Fibroblast of lung (primary cell): ENCODE results near the gene GOLGA8H. TPM values are rescaled to one million over a fixed set of nuclear protein-coding genes. Genes with fewer than 3 reads are reported as not detected.
"Not testable (repeated sequence)": the region's sequence is repeated elsewhere in the genome, so short reads cannot be mapped to it uniquely, and the experiment has no call there.

Source experiments
- DNase-seq, 2 donors: peaks; one replicate each; pipeline versions ENCODE4 v3.0.0 to v3.0.0-alpha.2; 2010; ENCODE audit warnings: low read depth in 2 of 2
- H2AFZ ChIP-seq: 2 replicates; pipeline ENCODE4 v1.5.1; 2012; ENCODE audit warnings: low read length, control low read depth, inconsistent platforms
- H3K27ac ChIP-seq: 2 replicates; pipeline ENCODE4 v1.5.1; 2011; ENCODE audit warnings: low read length, control low read depth; ENCODE audit not compliant: insufficient read depth
- H3K27me3 ChIP-seq: 2 replicates; pipeline ENCODE4 v1.5.1; 2011; ENCODE audit warnings: mild to moderate bottlenecking, low read length; ENCODE audit not compliant: control insufficient read depth, insufficient read depth
- H3K36me3 ChIP-seq: 2 replicates; pipeline ENCODE4 v1.5.1; 2011; ENCODE audit warnings: low read length; ENCODE audit not compliant: control insufficient read depth, insufficient read depth
- H3K4me1 ChIP-seq: 2 replicates; pipeline ENCODE4 v1.5.1; 2011; ENCODE audit warnings: low read length; ENCODE audit not compliant: control insufficient read depth, insufficient read depth; ENCODE audit errors: extremely low read depth
- H3K4me2 ChIP-seq: 2 replicates; pipeline ENCODE4 v1.5.1; 2011; ENCODE audit warnings: low read length, control low read depth; ENCODE audit not compliant: insufficient read depth; ENCODE audit errors: extremely low read depth
- H3K4me3 ChIP-seq, 4 experiments: fragments of 200-600 bp in 1 of 4; sonication (generic) in 1 of 4; replicated peaks in 1 of 4; 2 replicates each; pipeline ENCODE4 v1.5.1; 2011 to 2016; ENCODE audit warnings: low read length in 4 of 4, low read depth in 3 of 4, mild to moderate bottlenecking in 3 of 4, control low read depth in 2 of 4, inconsistent platforms in 1 of 4, mixed read lengths in 1 of 4; ENCODE audit not compliant: insufficient read depth in 1 of 4; ENCODE audit errors: control extremely low read depth in 1 of 4
- H3K79me2 ChIP-seq: 2 replicates; pipeline ENCODE4 v1.5.1; 2012; ENCODE audit warnings: mild to moderate bottlenecking, low read length, inconsistent platforms; ENCODE audit not compliant: control insufficient read depth, insufficient read depth
- H3K9ac ChIP-seq: 2 replicates; pipeline ENCODE4 v1.5.1; 2011; ENCODE audit warnings: mild to moderate bottlenecking, low read length, control low read depth; ENCODE audit not compliant: insufficient read depth
- H3K9me3 ChIP-seq: 2 replicates; pipeline ENCODE4 v1.5.1; 2012; ENCODE audit warnings: low read depth, low read length; ENCODE audit not compliant: control insufficient read depth, insufficient read depth
- H4K20me1 ChIP-seq: 2 replicates; pipeline ENCODE4 v1.5.1; 2011; ENCODE audit warnings: low read length; ENCODE audit not compliant: control insufficient read depth, insufficient read depth; ENCODE audit errors: extremely low read depth
- EZH2 ChIP-seq: IDR thresholded peaks from 2 replicates; pipeline ENCODE4 v1.5.1; 2012; ENCODE audit warnings: low read length, control low read depth, mild to moderate bottlenecking; ENCODE audit errors: missing control alignments
- polyA plus RNA-seq, 2 donors: library from polyadenylated mRNA; depleted of rRNA in 1 of 2; stranded (reverse) in 1 of 2; unstranded in 1 of 2; fragments of >200 nt; gene quantifications; 2 replicates each; pipeline ENCODE4 v1.2.1, GENCODE V29; 2011 to 2012; ENCODE audit warnings: missing spikeins in 1 of 2
- total RNA-seq: library from RNA; depleted of rRNA; stranded (reverse); fragments of >200 nt; gene quantifications from 2 replicates; pipeline ENCODE4 v1.2.1, GENCODE V29; 2014
- TF ChIP-seq, protein P1 (sequence below), 2 donors: IDR thresholded peaks in 1 of 2; conservative IDR thresholded peaks in 1 of 2; 1 replicate in 1 of 2; 2 replicates in 1 of 2; pipeline ENCODE4 v1.5.1; 2011 to 2012; ENCODE audit warnings: low read length in 2 of 2, control low read depth in 1 of 2, inconsistent platforms in 1 of 2, low read depth in 1 of 2, mild to moderate bottlenecking in 1 of 2

Gene GOLGA8H
- total and polyA plus RNA-seq, 2 donors (not counting 1 experiment from before 2014, with no cell fraction given) = 0.18 to 0.50 TPM

DNA sequence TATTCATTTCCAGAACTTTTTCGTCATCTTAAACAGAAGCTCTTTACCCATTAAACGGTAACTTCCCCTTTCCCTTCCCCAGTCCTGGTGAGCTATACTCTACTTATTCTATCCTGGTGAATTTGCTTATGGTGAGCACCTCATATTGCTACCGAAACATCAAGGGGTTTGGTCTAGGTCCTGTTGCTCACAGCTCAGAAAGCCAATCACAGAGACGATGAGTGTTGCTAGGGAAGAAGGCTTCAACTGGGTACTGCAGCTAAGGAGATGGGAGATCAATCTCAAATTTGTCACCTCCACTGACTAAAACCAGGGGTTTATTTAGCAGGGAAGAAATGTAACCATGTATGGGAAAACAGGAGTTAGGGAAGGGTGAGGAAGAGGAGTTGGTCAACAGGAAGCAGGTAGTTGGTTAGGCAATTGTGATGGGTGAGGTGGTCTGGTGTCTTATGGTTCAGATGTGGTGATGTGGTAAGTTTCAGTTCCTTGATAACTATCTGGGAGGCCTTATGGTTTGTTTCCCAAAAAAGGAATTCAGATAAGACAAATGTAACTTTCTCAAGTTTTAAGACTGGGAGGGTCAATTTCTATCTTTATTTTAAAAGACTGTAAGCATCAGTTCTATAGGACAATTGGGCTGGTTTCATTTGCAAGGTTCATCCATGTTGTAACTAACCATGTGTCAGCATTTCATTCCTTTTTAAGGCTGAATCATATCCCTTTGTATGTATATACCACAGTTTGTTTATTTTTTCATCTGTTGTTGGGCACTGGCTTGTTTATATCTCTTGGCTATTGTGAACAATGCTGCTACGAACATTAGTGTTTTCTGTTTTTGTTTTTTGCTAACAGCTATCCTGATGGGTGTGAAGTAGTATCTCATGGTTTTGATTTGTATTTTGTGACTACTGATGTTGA is 46.4 kb downstream of the GOLGA8H start:
- H3K4me2 ChIP-seq = no peak overlapping the region
- DNase-seq = peak in 1 of 2 donors; percentile 66
- no peak overlapping the region for H3K9ac ChIP-seq
- H3K9me3 ChIP-seq = no peaks in the 10 kb centered on the region
- peak overlapping the region; percentile 57 for H2AFZ ChIP-seq
- H3K27ac ChIP-seq = peak overlapping the region; percentile 73
- no peak for TF ChIP-seq EZH2
- TF ChIP-seq, protein P1, sequence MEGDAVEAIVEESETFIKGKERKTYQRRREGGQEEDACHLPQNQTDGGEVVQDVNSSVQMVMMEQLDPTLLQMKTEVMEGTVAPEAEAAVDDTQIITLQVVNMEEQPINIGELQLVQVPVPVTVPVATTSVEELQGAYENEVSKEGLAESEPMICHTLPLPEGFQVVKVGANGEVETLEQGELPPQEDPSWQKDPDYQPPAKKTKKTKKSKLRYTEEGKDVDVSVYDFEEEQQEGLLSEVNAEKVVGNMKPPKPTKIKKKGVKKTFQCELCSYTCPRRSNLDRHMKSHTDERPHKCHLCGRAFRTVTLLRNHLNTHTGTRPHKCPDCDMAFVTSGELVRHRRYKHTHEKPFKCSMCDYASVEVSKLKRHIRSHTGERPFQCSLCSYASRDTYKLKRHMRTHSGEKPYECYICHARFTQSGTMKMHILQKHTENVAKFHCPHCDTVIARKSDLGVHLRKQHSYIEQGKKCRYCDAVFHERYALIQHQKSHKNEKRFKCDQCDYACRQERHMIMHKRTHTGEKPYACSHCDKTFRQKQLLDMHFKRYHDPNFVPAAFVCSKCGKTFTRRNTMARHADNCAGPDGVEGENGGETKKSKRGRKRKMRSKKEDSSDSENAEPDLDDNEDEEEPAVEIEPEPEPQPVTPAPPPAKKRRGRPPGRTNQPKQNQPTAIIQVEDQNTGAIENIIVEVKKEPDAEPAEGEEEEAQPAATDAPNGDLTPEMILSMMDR (conservative IDR thresholded peaks at IDR 0.05 in 1 of 2, IDR thresholded peaks at IDR 0.05 in 1 of 2; ENCODE audit: low read depth in 1 of 2, low read length in 2 of 2) = no peak
- H4K20me1 ChIP-seq = no peaks in the 10 kb centered on the region
- peaks cover 4% of the 10 kb centered on the region for H3K4me1 ChIP-seq
- no peaks in the 10 kb centered on the region for H3K36me3 ChIP-seq
- H3K4me3 ChIP-seq = no peak overlapping the region
- H3K27me3 ChIP-seq = no peaks in the 10 kb centered on the region
- peaks cover 6% of the 10 kb centered on the region for H3K79me2 ChIP-seq

DNA sequence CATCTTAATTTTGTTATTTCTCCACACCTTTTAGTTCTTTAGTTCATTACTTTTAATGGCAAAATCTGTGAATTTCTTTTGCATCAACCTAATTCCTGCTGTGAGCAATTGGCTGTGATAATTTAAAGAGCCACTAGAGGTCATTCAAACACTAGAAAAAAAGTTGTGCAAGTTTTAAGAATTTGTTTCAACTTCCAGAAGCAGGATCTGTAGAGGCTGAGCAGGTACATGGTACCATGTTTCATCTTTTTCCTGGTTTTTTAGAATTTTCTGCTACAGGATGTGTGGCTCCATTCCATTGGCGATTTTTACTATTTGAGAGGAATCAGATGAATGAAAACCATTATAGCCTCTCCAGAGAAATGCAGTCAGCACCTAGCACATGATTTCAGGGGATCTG is 57.3 kb downstream of the GOLGA8H start:
- H3K9ac ChIP-seq, H3K79me2 ChIP-seq, H3K27ac ChIP-seq, H3K4me3 ChIP-seq, H3K27me3 ChIP-seq, H3K9me3 ChIP-seq, H4K20me1 ChIP-seq, H3K4me1 ChIP-seq, H3K36me3 ChIP-seq, H2AFZ ChIP-seq, H3K4me2 ChIP-seq: not testable (repeated sequence)
- TF ChIP-seq, protein P1 (conservative IDR thresholded peaks at IDR 0.05 in 1 of 2, IDR thresholded peaks at IDR 0.05 in 1 of 2; ENCODE audit: low read depth in 1 of 2, low read length in 2 of 2) = peak; percentile 36 to 38
- DNase-seq = peak in 1 of 2 donors; percentile 51

Other genes starting within 250 kb of the GOLGA8H start
- gene CHRFAM7A, start 210.5 kb upstream of the GOLGA8H start, total RNA-seq = 0.26 and 0.66 TPM in 2 replicates
- 0.29 and 1.6 TPM in 2 replicates for gene CHRFAM7A, start 210.5 kb upstream of the GOLGA8H start, polyA plus RNA-seq
- 1.3 and 1.8 TPM in 2 replicates for gene GOLGA8R, start 189.8 kb upstream of the GOLGA8H start, total RNA-seq
- gene GOLGA8R, start 189.8 kb upstream of the GOLGA8H start, polyA plus RNA-seq = 0.28 and 0.65 TPM in 2 replicates
- gene GOLGA8Q, start 52.0 kb upstream of the GOLGA8H start, total RNA-seq = 0.33 and 1.3 TPM in 2 replicates
- 0.06 and 0.22 TPM in 2 replicates for gene GOLGA8Q, start 52.0 kb upstream of the GOLGA8H start, polyA plus RNA-seq